ENCODE measurements around the gene MUC5B. TPM values are rescaled to one million over a fixed set of nuclear protein-coding genes. Genes with fewer than 3 reads are reported as not detected.

The MUC5B gene
- total and polyA plus RNA-seq, 5 donors, result under 0.01 TPM; not detected in 4

Small RNA genes lying within 50 kb of the gene (microRNA-seq; reads per million reads assigned to microRNA genes)
- 0 reads per million in 2 donors for gene MIR6744

Other genes starting within 250 kb of the MUC5B start
- gene MUC6, start 186.3 kb upstream of the MUC5B start, total RNA-seq, result not detected
- 0.05 TPM for gene MUC6, start 186.3 kb upstream of the MUC5B start, polyA plus RNA-seq
- under 1 TPM in 1 of 4 donors, not detected in 3; 0.03 TPM for gene MUC2, start 148.2 kb upstream of the MUC5B start, total RNA-seq
- 0.02 TPM for gene MUC2, start 148.2 kb upstream of the MUC5B start, polyA plus RNA-seq
- gene MUC5AC, start 65.1 kb upstream of the MUC5B start, total RNA-seq, result not detected
- gene MUC5AC, start 65.1 kb upstream of the MUC5B start, polyA plus RNA-seq, result not detected
- 10 to 100 TPM; 42.2 to 53.6 (median 46.0) TPM for gene TOLLIP, start 86.6 kb downstream of the MUC5B start, total RNA-seq
- 32.6 TPM for gene TOLLIP, start 86.6 kb downstream of the MUC5B start, polyA plus RNA-seq
- 1 to 10 TPM in 2 of 4 donors, under 1 TPM in 2; 0.61 to 2.3 (median 1.4) TPM for gene BRSK2, start 166.9 kb downstream of the MUC5B start, total RNA-seq
- 2.3 TPM for gene BRSK2, start 166.9 kb downstream of the MUC5B start, polyA plus RNA-seq

All from right cardiac atrium (tissue), 5 donors.